GM18507 (cell line): ENCODE results near the gene GUCD1.

Experiments used
- DNase-seq: peaks from one replicate; pipeline ENCODE4 v3.0.0; 2011; ENCODE audit warnings: low read depth; ENCODE audit not compliant: insufficient read length; ENCODE audit errors: extremely low spot score
- FAIRE-seq: peaks from 2 replicates; lab custom pipeline; 2011; peaks lifted over from hg19 to GRCh38; lab: Jason Lieb, UNC

Gene GUCD1

DNA sequence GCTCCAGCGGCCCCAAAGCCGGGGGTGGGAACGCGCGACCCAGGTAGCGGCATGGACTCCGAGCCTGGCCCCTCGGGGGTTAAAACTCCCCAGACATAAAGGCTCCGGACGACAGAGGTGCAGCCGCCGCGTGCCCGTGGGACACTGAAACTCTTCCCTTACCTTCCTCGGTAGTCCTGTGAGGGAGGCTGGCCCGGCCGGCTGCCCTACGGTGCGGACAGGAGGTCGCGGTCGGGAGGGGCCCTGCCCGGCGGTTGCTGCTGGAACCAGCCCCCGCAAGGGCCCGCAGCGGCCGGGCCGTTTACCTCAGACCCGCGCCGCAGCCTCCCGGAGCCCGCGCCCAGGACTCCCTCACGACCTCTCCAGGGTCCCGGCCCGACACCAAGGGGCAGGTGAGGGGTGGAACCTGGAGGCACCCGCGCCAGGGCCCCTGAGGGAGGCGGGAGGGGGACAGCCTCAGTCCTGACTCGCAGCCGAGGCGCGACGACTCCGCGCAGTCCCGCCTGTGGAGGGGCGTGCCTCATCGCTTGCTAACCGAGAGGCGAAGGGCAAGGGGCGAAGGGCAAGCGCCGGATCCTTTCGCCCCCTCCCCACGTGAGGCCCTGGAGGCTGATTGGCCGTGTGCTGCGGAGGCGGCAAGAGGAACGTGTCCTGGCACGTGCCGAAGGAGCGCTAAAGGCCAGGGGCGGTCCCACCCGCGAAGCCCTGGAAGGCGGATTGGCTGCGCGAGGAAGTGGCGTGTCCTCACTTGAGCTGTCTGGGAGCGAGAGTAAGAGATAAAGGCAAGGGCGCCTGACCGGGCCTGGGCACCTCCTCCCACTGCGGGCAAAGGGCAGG lies 60.2 kb downstream of the GUCD1 start, which contains the start of gene UPB1:
TSS of gene UPB1 (plus strand) at position 805 of the 837 bp plus-strand sequence. CDS start 72 bp downstream, outside the sequence.
- FAIRE-seq: no peak
- no peak for DNase-seq

DNA sequence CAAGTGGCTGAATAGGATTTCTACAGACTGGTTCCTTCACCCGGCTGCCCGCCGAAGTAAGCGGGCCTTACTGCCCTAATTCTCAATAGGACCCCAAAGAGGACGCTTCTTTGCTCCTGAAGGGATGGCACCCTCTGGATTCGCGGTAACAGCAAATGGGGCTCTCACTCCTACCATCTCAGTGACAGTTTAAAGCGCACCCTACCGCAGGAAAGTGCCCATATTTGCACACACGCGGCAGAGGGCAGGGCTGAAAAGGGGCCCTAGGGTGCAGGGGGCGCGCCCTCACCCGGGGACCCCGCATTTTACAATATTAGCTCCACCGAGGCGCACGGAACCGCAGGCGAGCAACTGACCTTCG lies 60.8 kb downstream of the GUCD1 start:
- no peak for FAIRE-seq

DNA sequence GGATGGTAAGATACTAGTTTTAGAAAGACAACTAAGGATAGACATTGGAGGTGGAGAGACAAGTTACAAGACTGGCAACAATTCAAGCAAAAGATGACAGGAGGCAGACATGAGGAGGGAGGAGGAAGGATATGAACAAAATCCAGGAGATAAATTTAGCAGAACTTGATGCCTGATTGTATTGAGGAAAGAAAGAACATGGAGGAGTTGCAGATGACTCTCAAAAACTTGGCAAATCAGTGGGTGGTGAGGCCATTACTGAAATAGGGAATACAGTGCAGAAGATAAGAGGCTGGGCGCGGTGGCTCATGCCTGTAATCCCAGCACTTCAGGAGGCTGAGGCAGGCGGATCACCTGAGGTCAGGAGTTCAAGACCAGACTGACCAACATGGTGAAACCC lies 62.5 kb downstream of the GUCD1 start:
- DNase-seq (no peak), FAIRE-seq (no peak)

More for the DNA sequence above, 60.8 kb downstream of the GUCD1 start:
- no peak for DNase-seq
